Natural killer cell treated with Interleukin-12 subunit alpha and Interleukin-12 subunit beta and Interleukin-15 and Interleukin-18, amount 100 ng/mL, for 72 hours (primary cell): ENCODE data around the gene ACAA1. TPM values are rescaled to one million over a fixed set of nuclear protein-coding genes. Genes with fewer than 3 reads are reported as not detected.
"Not testable (repeated sequence)": the region's sequence is repeated elsewhere in the genome, so short reads cannot be mapped to it uniquely, and the experiment has no call there.

Experiments used
- ATAC-seq, 2 donors: fragments of 150-1000 bp; cut with Tn5 transposase in 1 of 2; sonication (Bioruptor Pico), chemical (Tn5 transposase) in 1 of 2; 2 replicates each; pipeline ENCODE4 v1.10.0; 2021
- DNase-seq: peaks from one replicate; pipeline ENCODE4 v3.0.0; 2022; ENCODE audit warnings: low spot score
- H3K27ac Mint-ChIP-seq, 2 donors: 1 replicate in 1 of 2; 2 replicates in 1 of 2; pipeline ENCODE4 v1.8.0; 2022; ENCODE audit warnings: mixed read lengths in 2 of 2, mild to moderate bottlenecking in 1 of 2, moderate library complexity in 1 of 2
- H3K27me3 Mint-ChIP-seq, 2 donors: 1 replicate in 1 of 2; 2 replicates in 1 of 2; pipeline ENCODE4 v1.8.0; 2022; ENCODE audit warnings: mixed read lengths in 2 of 2
- H3K36me3 Mint-ChIP-seq: one replicate; pipeline ENCODE4 v1.8.0; 2022; ENCODE audit warnings: mixed read lengths
- H3K4me1 Mint-ChIP-seq, 2 donors: 1 replicate in 1 of 2; 2 replicates in 1 of 2; pipeline ENCODE4 v1.8.0; 2022; ENCODE audit warnings: low read depth in 2 of 2, mixed read lengths in 2 of 2, mild to moderate bottlenecking in 1 of 2
- H3K4me3 Mint-ChIP-seq: one replicate; pipeline ENCODE4 v1.8.0; 2022; ENCODE audit warnings: mixed read lengths
- H3K9me3 Mint-ChIP-seq: 2 replicates; pipeline ENCODE4 v1.8.0; 2022; ENCODE audit warnings: mixed read lengths
- total RNA-seq, 2 donors: library from RNA; stranded (reverse); gene quantifications; one replicate each; pipeline ENCODE4 v1.2.3, GENCODE V29; 2022

ACAA1 gene
- total RNA-seq, 2 donors from 2014 or later: 78.6 to 88.2 TPM

DNA sequence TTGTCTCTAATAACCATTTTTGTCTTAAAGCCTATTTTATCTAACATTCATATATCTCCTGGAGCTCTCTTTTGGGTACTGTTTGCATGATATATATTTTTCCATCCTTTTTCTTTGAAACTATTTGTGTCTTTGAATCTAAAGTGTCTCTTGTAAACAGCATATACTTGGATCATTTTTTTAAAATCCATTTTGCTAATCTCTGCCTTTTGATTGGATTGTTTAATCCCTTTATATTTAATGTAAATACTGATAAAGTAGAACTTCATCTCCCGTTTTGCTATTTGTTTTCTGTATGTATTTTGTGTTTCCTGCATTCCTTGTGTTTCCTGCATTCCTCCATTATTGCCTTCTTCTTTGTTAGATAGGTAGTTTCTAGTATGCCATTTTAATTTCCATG, 31.4 kb downstream of the ACAA1 start:
- no peak for ATAC-seq
- peaks cover 4% of the 10 kb centered on the region for H3K9me3 Mint-ChIP-seq
- no peak overlapping the region for H3K27ac Mint-ChIP-seq
- H3K27me3 Mint-ChIP-seq: peaks cover 3 to 20% of the 10 kb centered on the region in 2 donors
- peaks cover 6% of the 10 kb centered on the region in 2 donors for H3K4me1 Mint-ChIP-seq
- H3K4me3 Mint-ChIP-seq: no peak overlapping the region
- no peak for DNase-seq
- peaks cover 14% of the 10 kb centered on the region for H3K36me3 Mint-ChIP-seq

DNA sequence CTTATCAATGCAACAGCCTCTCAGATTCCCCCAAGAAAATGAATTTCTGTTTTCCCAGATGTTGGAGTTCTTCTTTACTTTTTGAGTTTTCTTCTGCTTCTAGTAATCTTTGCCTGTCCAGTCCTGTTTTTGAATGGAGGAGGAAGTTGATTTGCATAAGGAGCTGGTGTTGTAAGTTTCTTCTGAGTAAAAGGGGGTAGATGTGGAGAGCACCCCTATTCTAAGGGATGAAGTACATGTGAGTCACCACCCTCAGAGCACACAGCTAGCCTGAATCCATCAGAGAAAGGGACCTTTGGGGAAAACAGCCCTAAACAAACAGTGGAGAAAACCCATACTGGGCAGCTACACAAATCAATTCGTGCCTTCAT, 34.5 kb downstream of the ACAA1 start:
- H3K27me3 Mint-ChIP-seq: peaks cover 3 to 20% of the 10 kb centered on the region in 2 donors
- no peak overlapping the region for H3K4me3 Mint-ChIP-seq
- ATAC-seq: peak; percentile 71
- H3K27ac Mint-ChIP-seq: peak overlapping the region; percentile 23 to 40
- peaks cover 4% of the 10 kb centered on the region for H3K9me3 Mint-ChIP-seq
- peaks cover 14% of the 10 kb centered on the region for H3K36me3 Mint-ChIP-seq
- DNase-seq: no peak
- H3K4me1 Mint-ChIP-seq: peaks cover 6% of the 10 kb centered on the region in 2 donors

DNA sequence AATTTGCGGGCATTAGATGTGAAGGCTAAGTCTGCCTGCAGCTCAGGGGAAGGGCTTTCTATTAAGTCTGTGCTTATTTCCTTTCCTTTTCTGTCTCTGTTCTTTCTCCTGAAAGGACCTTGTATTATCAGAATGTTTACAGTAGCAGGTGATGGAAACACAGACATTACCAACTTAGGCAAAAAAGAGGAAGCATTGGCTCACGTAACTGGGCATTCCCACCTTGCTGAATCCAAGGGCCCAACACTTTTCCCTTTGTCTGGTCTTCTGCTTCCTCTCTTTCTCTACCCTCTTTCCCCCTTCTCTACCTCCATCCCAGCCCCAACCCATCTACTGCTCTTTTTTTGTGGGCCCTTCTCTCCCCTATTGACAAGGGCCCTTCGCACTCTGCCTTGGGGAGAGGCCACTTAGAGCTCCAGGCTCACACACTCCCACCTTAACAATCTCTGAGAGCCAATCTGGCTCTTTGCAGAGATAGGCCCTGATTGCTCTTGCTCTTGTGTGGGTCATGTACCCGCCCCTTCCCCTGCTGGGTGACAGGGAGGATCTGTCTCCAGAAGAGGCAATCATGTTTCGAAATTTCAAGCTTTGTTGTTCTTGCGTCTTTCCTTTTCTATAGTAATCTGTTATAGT, 35.0 kb downstream of the ACAA1 start:
- Mint-ChIP-seq H3K4me1 (peaks cover 6% of the 10 kb centered on the region in 2 donors), H3K27ac (peak overlapping the region; percentile 23 to 40), H3K9me3 (peaks cover 4% of the 10 kb centered on the region), H3K27me3 (peaks cover 3 to 20% of the 10 kb centered on the region in 2 donors), H3K36me3 (peaks cover 14% of the 10 kb centered on the region), H3K4me3 (no peak overlapping the region)
- DNase-seq (no peak), ATAC-seq (peak in 1 of 2 donors; percentile 56)

DNA sequence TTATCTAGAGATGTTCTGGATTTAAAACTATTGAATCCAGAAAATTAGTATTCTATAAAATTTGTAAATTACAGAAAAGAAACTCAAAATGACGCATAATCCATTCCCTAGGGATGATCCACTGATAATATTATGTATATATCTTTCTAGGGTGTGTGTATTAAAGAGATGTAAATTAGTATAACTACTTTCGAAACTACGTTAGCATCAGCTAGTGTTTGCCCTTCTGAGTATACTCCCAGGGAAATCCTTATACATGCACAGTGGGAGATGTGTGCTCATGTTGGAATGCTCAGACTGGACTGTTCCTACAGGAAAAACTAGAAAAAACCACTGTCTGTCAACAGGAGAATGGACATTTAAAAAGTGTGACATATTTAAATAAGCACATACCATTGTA, 36.4 kb downstream of the ACAA1 start:
- Mint-ChIP-seq H3K27me3 (peaks cover 0 to 15% of the 10 kb centered on the region in 2 donors), H3K27ac (no peak overlapping the region), H3K36me3 (peaks cover 9% of the 10 kb centered on the region), H3K4me1 (peaks cover 6% of the 10 kb centered on the region in 2 donors), H3K4me3 (no peak overlapping the region), H3K9me3 (peaks cover under 1% of the 10 kb centered on the region)
- DNase-seq (no peak), ATAC-seq (no peak)

DNA sequence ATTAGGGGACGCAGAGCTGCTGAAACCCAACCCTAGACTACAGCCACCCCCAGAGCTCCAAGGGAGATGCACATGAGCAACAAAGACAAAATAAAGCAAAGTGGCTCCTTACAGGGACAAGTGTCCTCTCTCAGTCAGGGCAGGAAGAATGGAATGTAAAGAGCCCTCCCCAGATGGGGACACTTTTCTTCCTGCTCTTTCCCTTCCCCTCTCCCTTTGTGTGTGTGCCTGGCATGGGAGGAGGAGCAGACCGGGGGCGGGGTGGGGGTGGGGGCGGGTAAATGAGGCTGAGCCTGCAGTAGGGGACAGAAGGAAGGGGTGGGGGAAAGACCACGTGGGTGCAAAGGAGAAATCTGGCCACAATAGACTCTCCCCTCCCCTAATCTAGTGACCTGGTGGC, 37.4 kb downstream of the ACAA1 start:
- no peak for DNase-seq
- Mint-ChIP-seq H3K27me3 (peaks cover 0 to 5% of the 10 kb centered on the region in 2 donors), H3K4me1 (peaks cover 6% of the 10 kb centered on the region in 2 donors), H3K36me3 (no peaks in the 10 kb centered on the region), H3K9me3 (no peaks in the 10 kb centered on the region), H3K27ac (no peak overlapping the region), H3K4me3 (no peak overlapping the region)
- no peak for ATAC-seq

DNA sequence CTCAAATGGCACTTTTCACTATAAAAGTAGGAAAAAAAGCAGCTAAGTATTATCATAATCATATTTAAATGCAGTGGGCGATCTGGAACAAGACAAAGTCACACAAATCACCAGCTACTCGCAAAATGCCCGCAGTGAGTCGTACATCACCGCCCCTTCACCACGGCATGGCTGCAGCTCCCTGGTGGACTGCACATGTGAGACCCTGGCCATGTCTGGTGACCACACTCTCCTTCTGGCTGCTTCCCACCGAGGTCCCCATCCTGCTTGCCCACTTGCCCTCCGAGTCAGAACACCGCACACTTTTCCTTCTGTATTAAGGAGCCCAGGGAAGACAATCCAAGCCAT, 38.6 kb downstream of the ACAA1 start:
- ATAC-seq (no peak), DNase-seq (no peak)
- Mint-ChIP-seq H3K27ac (no peak overlapping the region), H3K27me3 (peaks cover 0 to 2% of the 10 kb centered on the region in 2 donors), H3K4me3 (no peak overlapping the region), H3K9me3 (no peaks in the 10 kb centered on the region), H3K36me3 (no peaks in the 10 kb centered on the region), H3K4me1 (peaks cover 6% of the 10 kb centered on the region in 2 donors)

DNA sequence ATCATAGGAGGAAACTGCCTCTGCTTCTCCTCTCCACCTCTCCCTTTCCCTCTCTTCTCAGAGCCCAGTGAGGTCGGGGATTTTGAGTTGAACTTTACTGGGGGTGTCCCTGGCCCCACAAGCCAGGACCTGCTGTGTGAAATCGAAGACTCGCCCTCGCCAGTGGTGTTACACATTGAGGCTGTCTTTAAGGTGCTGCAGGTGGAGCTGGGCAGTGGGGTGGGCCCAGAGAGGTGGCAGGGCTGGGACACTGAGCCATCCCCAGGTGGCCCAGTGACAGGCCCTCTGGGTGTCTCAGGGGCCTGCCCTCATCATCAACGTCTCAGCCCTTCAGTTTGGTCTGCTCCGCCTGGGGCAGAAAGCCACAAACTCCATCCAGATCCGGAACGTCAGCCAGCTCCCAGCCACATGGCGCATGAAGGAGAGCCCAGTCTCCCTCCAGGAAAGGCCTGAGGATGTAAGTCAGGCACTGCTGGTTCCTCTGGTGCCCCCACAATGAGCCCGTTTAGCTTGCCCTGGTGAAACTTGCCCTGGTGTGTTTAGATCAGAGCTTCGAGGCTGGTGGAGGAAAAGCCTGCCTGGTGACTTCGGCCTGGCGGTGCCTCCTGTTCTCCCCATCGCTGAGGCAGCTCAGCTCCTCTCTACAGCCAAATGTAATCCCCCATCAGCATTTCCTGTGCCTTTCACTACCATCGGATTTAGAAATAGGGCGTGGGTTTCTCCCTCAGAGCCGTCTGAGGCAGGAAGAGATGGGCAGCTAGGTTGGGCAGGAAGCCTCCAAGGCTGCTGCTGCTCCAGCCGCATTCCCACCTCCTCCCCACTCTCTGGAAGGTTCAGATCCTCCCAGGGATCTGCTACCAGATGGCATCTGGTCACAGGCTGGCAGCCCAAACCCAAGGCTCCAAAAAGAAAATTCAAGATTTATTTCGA, 39.2 kb downstream of the ACAA1 start:
- ATAC-seq (peak in 1 of 2 donors; percentile 48), DNase-seq (no peak)
- Mint-ChIP-seq H3K27ac (no peak overlapping the region), H3K27me3 (no peaks in the 10 kb centered on the region), H3K4me1 (peaks cover 6% of the 10 kb centered on the region in 2 donors), H3K9me3 (no peaks in the 10 kb centered on the region), H3K4me3 (no peak overlapping the region), H3K36me3 (no peaks in the 10 kb centered on the region)

DNA sequence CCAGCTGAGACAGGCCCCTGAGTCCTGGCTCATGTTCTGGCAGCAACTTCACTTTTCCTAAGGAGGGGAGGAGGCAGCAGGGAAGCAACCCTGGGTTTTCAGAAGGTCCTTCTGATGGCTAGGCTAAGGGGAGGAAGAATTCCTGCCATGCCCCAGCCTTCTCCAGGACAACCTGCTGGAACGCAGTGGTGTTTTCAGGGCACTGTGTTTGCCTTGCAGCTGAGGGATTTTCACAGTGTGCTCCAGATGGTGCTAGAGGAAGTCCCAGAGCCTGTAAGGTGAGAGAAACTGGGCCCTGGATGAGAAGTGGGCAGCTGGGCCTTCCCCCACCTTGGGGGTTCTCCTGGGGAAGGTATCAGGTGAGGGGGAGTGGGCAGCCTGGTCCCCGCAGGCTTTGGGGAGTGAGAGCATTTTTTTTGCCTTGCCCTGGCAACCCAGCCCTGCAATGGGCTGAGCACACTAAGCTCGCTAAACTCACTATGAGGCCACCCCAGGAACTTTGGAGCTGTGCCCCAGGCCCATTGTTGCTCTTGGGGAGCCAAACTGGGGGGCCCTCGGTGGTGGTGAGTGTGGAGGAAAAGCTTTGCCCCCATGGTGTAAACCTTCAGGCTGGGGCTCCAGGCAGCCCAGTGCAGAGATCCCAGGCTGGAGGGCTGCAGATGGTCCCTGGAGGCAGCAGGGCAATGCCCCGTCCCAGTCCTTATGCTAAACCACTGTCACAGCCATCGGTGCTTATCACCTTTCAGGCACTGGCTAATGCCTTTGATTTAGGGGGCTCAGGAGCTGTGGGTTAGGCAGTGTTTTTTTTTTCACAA, 41.1 kb downstream of the ACAA1 start:
- H3K27ac Mint-ChIP-seq: no peak overlapping the region
- H3K36me3 Mint-ChIP-seq: no peaks in the 10 kb centered on the region
- no peaks in the 10 kb centered on the region for H3K9me3 Mint-ChIP-seq
- no peak overlapping the region for H3K4me3 Mint-ChIP-seq
- H3K27me3 Mint-ChIP-seq: no peaks in the 10 kb centered on the region
- no peak for ATAC-seq
- DNase-seq: no peak
- no peaks in the 10 kb centered on the region for H3K4me1 Mint-ChIP-seq

DNA sequence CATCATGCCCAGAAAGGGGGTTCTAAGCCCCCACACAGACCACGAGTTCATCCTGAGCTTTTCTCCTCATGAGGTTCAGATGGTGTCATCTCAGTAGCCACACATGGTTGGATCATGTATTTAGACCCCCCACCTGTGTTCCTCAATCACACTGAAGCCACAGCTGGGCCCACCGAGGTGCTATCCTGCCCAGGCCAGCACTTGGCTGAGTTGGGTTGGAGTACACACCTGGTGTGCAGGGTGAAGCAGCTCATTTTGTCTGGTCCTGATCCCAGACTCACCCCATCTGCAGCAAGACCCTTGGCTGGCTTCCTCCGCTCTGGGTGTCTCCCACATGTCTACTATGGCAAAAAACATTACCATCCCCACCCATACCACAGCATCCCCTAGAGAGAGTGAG, 41.9 kb downstream of the ACAA1 start:
- Mint-ChIP-seq H3K9me3 (no peaks in the 10 kb centered on the region), H3K4me3 (no peak overlapping the region), H3K36me3 (no peaks in the 10 kb centered on the region), H3K4me1 (no peaks in the 10 kb centered on the region), H3K27me3 (no peaks in the 10 kb centered on the region), H3K27ac (no peak overlapping the region)
- ATAC-seq (no peak), DNase-seq (no peak)

DNA sequence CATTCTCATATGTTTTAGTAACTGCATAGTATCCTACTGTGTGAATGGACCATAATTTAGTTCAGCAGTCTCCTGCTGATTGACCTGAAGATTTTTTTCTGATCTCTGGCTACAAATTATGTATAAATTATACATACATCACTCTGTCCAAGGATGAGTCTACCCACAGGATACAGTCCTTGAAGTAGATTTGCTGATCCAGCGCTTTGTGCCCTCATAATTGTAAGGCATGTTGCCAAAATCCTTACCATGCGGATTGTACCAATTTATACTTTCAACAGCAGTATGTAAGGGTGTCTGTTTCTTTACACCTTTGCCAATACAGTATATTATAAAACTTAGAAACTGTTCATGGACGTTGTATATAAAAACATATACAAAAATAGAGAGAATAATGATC, 46.5 kb downstream of the ACAA1 start:
- H3K4me1 Mint-ChIP-seq: no peaks in the 10 kb centered on the region
- H3K27me3 Mint-ChIP-seq: no peaks in the 10 kb centered on the region
- H3K36me3 Mint-ChIP-seq: no peaks in the 10 kb centered on the region
- no peak overlapping the region for H3K27ac Mint-ChIP-seq
- DNase-seq (no peak), ATAC-seq (no peak)
- H3K4me3 Mint-ChIP-seq: no peak overlapping the region
- no peaks in the 10 kb centered on the region for H3K9me3 Mint-ChIP-seq

DNA sequence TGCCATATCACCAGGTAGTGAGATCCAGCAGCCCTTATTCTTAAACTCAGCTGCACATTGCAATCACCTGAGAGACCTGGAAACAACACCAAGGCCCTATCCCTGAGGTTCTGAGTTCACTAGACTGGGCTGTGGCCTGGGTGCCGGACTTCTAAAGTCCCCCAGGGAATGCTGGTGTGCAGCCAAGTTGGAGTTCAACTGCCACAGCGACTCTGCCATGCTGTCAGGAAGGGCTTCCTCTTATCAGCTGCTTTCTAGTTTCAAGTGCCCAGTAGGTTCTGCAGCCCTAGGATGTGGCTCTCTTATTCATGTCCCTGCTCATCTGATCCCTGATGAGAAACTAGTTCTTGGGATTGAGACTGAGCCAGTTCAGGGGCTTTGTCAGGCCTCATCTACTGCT, 47.8 kb downstream of the ACAA1 start:
- Mint-ChIP-seq H3K9me3 (peaks cover 3% of the 10 kb centered on the region), H3K27ac (no peak overlapping the region), H3K4me3 (no peak overlapping the region), H3K4me1 (peaks cover 5% of the 10 kb centered on the region in 2 donors), H3K27me3 (no peaks in the 10 kb centered on the region), H3K36me3 (peaks cover 5% of the 10 kb centered on the region)
- no peak for ATAC-seq
- DNase-seq: no peak

DNA sequence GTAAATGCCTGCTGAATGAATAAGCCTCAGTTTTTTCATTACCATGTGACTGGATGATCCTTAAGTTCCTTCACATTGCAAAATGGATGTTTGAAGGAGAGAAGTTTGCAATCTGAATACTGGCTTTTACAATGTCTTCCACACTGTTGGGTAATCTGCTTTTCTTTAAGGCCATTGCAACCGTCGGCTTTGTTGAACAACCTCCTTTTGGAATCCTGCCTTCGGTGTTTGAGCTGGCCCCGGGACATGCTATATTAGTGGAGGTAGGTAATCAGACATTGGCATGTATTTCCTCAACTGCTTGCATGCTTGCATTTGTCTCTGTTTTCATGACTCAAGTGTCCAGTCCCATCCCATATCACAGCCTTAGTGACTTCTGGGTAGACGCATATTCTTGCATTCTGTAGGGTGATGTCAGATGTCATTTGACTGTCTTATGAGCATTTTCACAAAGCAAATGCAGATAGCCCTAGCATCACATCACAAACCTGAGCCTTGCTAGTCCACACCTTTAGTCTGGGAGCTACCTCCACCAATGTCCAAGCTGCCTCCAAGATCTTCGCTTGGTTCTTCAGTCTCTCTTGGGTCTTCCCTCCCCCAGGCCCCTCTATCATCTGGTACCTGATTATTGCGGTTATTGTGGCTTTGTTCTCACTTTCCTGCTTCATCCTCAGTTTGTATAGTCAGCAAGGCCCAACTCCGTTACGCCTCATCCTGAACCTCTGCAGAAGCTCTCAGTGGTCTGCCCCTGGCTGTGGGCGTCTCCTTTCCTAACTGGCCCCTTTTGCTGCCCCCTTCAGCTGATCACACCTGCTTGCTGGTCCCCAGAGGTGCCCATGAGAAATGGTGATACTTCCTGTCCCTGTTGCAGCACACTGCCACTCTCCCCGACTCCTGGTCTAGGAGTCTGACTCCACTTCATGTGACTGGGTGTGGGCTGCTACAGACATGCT, 48.5 kb downstream of the ACAA1 start:
- Mint-ChIP-seq H3K36me3 (peaks cover 9% of the 10 kb centered on the region), H3K4me3 (no peak overlapping the region), H3K4me1 (peaks cover 7 to 9% of the 10 kb centered on the region in 2 donors), H3K27ac (no peak overlapping the region), H3K27me3 (no peaks in the 10 kb centered on the region), H3K9me3 (peaks cover 6% of the 10 kb centered on the region)
- DNase-seq (no peak), ATAC-seq (no peak)

DNA sequence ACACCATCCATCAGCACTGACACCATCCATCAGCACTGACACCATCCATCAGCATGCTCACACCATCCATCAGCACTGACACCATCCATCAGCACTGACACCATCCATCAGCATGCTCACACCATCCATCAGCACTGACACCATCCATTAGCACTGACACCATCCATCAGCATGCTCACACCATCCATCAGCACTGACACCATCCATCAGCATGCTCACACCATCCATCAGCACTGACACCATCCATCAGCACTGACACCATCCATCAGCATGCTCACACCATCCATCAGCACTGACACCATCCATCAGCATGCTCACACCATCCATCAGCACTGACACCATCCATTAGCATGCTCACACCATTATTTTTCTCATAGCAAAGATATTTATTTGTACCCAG, 49.6 kb downstream of the ACAA1 start:
- not testable (repeated sequence) for DNase-seq, ATAC-seq, H3K27me3 Mint-ChIP-seq, H3K9me3 Mint-ChIP-seq, H3K4me3 Mint-ChIP-seq, H3K4me1 Mint-ChIP-seq, H3K27ac Mint-ChIP-seq, H3K36me3 Mint-ChIP-seq
